Heart left ventricle (tissue), 16 donors: ENCODE results near the gene TBXA2R. TPM values are rescaled to one million over a fixed set of nuclear protein-coding genes. Genes with fewer than 3 reads are reported as not detected.

Experiments
- ATAC-seq, 4 donors: fragments of 200-7000 bp; cut with Tn5 transposase; one replicate each; pipeline ENCODE4 v1.9.1; 2020 to 2022; ENCODE audit warnings: moderate library complexity in 4 of 4, mild to moderate bottlenecking in 3 of 4, moderate number of reproducible peaks in 1 of 4
- DNase-seq, 5 donors: peaks; one replicate each; pipeline ENCODE4 v3.0.0-alpha.2; 2020
- H3K27ac ChIP-seq, 12 donors: fragments of 200-600 bp; sonication (generic) in 4 of 12; one replicate each; pipeline versions ENCODE4 v1.5.0 to v1.8.0; 2016 to 2022; ENCODE audit warnings: mild to moderate bottlenecking in 2 of 12
- H3K27me3 ChIP-seq, 9 donors: fragments of 200-600 bp; sonication (generic) in 2 of 9; one replicate each; pipeline versions ENCODE4 v1.5.1 to v1.8.0; 2016 to 2022; ENCODE audit warnings: mild to moderate bottlenecking in 3 of 9
- H3K36me3 ChIP-seq, 9 donors: fragments of 200-600 bp; sonication (generic) in 2 of 9; one replicate each; pipeline versions ENCODE4 v1.5.0 to v1.8.0; 2018 to 2022; ENCODE audit warnings: mild to moderate bottlenecking in 2 of 9
- H3K4me1 ChIP-seq, 12 donors: fragments of 200-600 bp; sonication (generic) in 4 of 12; one replicate each; pipeline versions ENCODE4 v1.5.0 to v1.8.0; 2016 to 2022; ENCODE audit warnings: mild to moderate bottlenecking in 3 of 12
- H3K4me3 ChIP-seq, 12 donors: fragments of 200-600 bp; sonication (generic) in 4 of 12; one replicate each; pipeline versions ENCODE4 v1.5.0 to v1.8.0; 2017 to 2022; ENCODE audit warnings: mild to moderate bottlenecking in 9 of 12, moderate library complexity in 4 of 12
- H3K9me3 ChIP-seq, 12 donors: fragments of 200-600 bp; sonication (generic) in 4 of 12; one replicate each; pipeline versions ENCODE4 v1.5.0 to v1.8.0; 2016 to 2022; ENCODE audit warnings: mild to moderate bottlenecking in 1 of 12
- CTCF ChIP-seq, 12 donors: fragments of 200-600 bp; sonication (generic) in 4 of 12; IDR thresholded peaks; one replicate each; pipeline versions ENCODE4 v1.5.0 to v1.8.0; 2018 to 2022; ENCODE audit warnings: antibody characterized with exemption in 12 of 12, mild to moderate bottlenecking in 5 of 12
- POLR2A ChIP-seq, 2 donors: fragments of 450-650 bp; IDR thresholded peaks; one replicate each; pipeline ENCODE4 v1.6.1; 2017; ENCODE audit warnings: antibody characterized with exemption in 2 of 2, mild to moderate bottlenecking in 2 of 2, moderate library complexity in 2 of 2
- WGBS, 4 donors: extraction: QIAGEN DNeasy Blood & Tissue Kit in 2 of 4; methylation state at CpG; one replicate each; pipeline versions ENCODE4 v1.1.5 to v1.1.7; 2013 to 2018; 5-methylcytosine and 5-hydroxymethylcytosine counted together
- intact Hi-C, 10 donors: fragments of 100-400 bp; cut with DNase I; formaldehyde crosslinking; loops; one replicate each; pipeline versions ENCODE4 v1.11.1 to v1.14.2; 2022
- polyA plus RNA-seq, 2 donors: library from polyadenylated mRNA; stranded (reverse); fragments of 200-250 nt; gene quantifications; one replicate each; pipeline ENCODE4 v1.2.3, GENCODE V29; 2013
- total RNA-seq, 9 donors: library from RNA; depleted of rRNA in 2 of 9; stranded (reverse); fragments of >200 nt in 2 of 9; fragmentation: NEBNext Ultra II Directional in 3 of 9; extraction: Animal tissue kit (Norgen Biotek cat#: 25700) in 3 of 9; gene quantifications; one replicate each; pipeline versions ENCODE4 v1.1.0 to v1.2.4, GENCODE V29; 2016 to 2023
- donor health status: ischemic (EF 13 %, LVEDD 7.1; RV severe dilation, severe dysfunction).
- donor health status: healthy with polysubstance abuse.
- donor health status: DM: no; HTN: yes; CAD: no.
- donor health status: DM: no; HTN: no; CAD: no.
- donor health status: ischemic (EF 25% LVEDD 6.9; RV normal size, moderate dysfunction).
- donor health status: ischemic (EF 25% LVEDD 5.7; RV mildly dilated, moderate dysfunction).
- donor health status: healthy.
- donor health status: DM: yes; HTN: yes; CAD: no.
- donor health status: ischemic (EF 35%, LVEDD 5.7; RV mildly dilated, moderate dysfunction).
- donor health status: nonischemic (EF 11% LVEDD 7.7; RV severe dilation, severe dysfunction).
- donor health status: DM: yes; HTN: yes; CAD: no.
- donor health status: PGD.
- donor health status: ischemic (EF 29% LVEDD 5.4; RV normal size, mild dysfunction).
- donor health status: nonischemic (EF 23%, LVEDD 6.1; RV moderate dilation, normal function).

TBXA2R gene
- total and polyA plus RNA-seq, 11 donors: 1.9 to 5.1 (median 2.9) TPM

GRCh38 chr19:3642987-3643673 is 36.5 kb upstream of the TBXA2R start:
- TF ChIP-seq POLR2A (IDR thresholded peaks at IDR 0.05) (no peak), CTCF (IDR thresholded peaks at IDR 0.05) (no peak)
- Histone ChIP-seq H3K4me3 (no peak overlapping the region), H3K27ac (no peak overlapping the region), H3K27me3 (no peaks in the 10 kb centered on the region), H3K4me1 (peaks cover 0 to 10% (median 0%) of the 10 kb centered on the region in 12 donors), H3K36me3 (peaks cover 2 to 94% (median 75%) of the 10 kb centered on the region in 9 donors), H3K9me3 (no peaks in the 10 kb centered on the region)
- intact Hi-C loops: no loop called here
- 86 to 90% (median 89%) methylated on average over 28 to 36 of the region's 36 CpGs for WGBS, 4 donors
- DNase-seq (no peak), ATAC-seq (peak in 1 of 4 donors; percentile 2)

GRCh38 chr19:3642296-3642695 is 35.6 kb upstream of the TBXA2R start:
- peaks cover 0 to 10% (median 0%) of the 10 kb centered on the region in 12 donors for H3K4me1 ChIP-seq
- no peak for ATAC-seq
- H3K4me3 ChIP-seq: no peak overlapping the region
- no peaks in the 10 kb centered on the region for H3K9me3 ChIP-seq
- WGBS, 4 donors: 93 to 96% (median 93%) methylated on average over 17 of the region's 17 CpGs
- no peak overlapping the region for H3K27ac ChIP-seq
- intact Hi-C loops: no loop called here
- peaks cover 2 to 97% (median 74%) of the 10 kb centered on the region in 9 donors for H3K36me3 ChIP-seq
- DNase-seq: no peak
- H3K27me3 ChIP-seq: no peaks in the 10 kb centered on the region
- TF ChIP-seq POLR2A (IDR thresholded peaks at IDR 0.05) (no peak), CTCF (IDR thresholded peaks at IDR 0.05) (no peak)

- Histone ChIP-seq H3K9me3 (no peaks in the 10 kb centered on the region), H3K36me3 (peaks cover 2 to 100% (median 80%) of the 10 kb centered on the region in 9 donors), H3K4me1 (peaks cover 0 to 10% (median 0%) of the 10 kb centered on the region in 12 donors), H3K4me3 (no peak overlapping the region), H3K27me3 (no peaks in the 10 kb centered on the region), H3K27ac (no peak overlapping the region)
- WGBS, 4 donors: 93 to 96% (median 95%) methylated on average over 15 to 28 of the region's 28 CpGs
- ATAC-seq: no peak
- no peak for TF ChIP-seq CTCF (IDR thresholded peaks at IDR 0.05)
- TF ChIP-seq POLR2A (IDR thresholded peaks at IDR 0.05): no peak
- DNase-seq: no peak
- intact Hi-C loops: no loop called here
Observed at GRCh38 chr19:3641515-3642269, 35.0 kb upstream of the TBXA2R start.

GRCh38 chr19:3639479-3639878 is 32.8 kb upstream of the TBXA2R start:
- Histone ChIP-seq H3K27me3 (no peaks in the 10 kb centered on the region), H3K9me3 (no peaks in the 10 kb centered on the region), H3K4me1 (no peaks in the 10 kb centered on the region), H3K36me3 (peaks cover 2 to 91% (median 62%) of the 10 kb centered on the region in 9 donors), H3K4me3 (no peak overlapping the region), H3K27ac (no peak overlapping the region)
- no peak for DNase-seq
- TF ChIP-seq CTCF (IDR thresholded peaks at IDR 0.05) (no peak), POLR2A (IDR thresholded peaks at IDR 0.05) (no peak)
- no peak for ATAC-seq
- intact Hi-C loops: no loop called here
- WGBS, 4 donors: 96 to 98% (median 97%) methylated on average over 13 of the region's 13 CpGs
